Measurements from ENCODE around the gene NAT8. TPM values are rescaled to one million over a fixed set of nuclear protein-coding genes. Genes with fewer than 3 reads are reported as not detected.
"Not testable (repeated sequence)": the region's sequence is repeated elsewhere in the genome, so short reads cannot be mapped to it uniquely, and the experiment has no call there.

NAT8 gene
- total RNA-seq, 3 donors from 2014 or later (not counting 1 experiment from before 2014, with no cell fraction given): not detected

- Mint-ChIP-seq H3K27me3 (ENCODE audit: low read depth in 2 of 2) (no peaks in the 10 kb centered on the region), H3K27ac (no peak overlapping the region), H3K4me3 (no peak overlapping the region), H3K36me3 (no peaks in the 10 kb centered on the region), H3K4me1 (no peaks in the 10 kb centered on the region), H3K9me3 (no peaks in the 10 kb centered on the region)
- intact Hi-C loops (cut with micrococcal nuclease): no loop called here
- no peaks in the 10 kb centered on the region for H3K4me1 ChIP-seq (ENCODE audit: control insufficient read depth, insufficient read depth, low read length)
- H3K27me3 ChIP-seq (ENCODE audit: control insufficient read depth, insufficient read depth, low read length): no peaks in the 10 kb centered on the region
- 92% methylated on average over 1 of the region's 3 CpGs for WGBS (ENCODE audit: insufficient coverage)
- no peak for DNase-seq
- peaks cover 4% of the 10 kb centered on the region for H3K36me3 ChIP-seq (ENCODE audit: control insufficient read depth, insufficient read depth, low read length)
- H3K27ac ChIP-seq (ENCODE audit: low read length): no peak overlapping the region
- ATAC-seq: no peak
- TF ChIP-seq, protein P1, sequence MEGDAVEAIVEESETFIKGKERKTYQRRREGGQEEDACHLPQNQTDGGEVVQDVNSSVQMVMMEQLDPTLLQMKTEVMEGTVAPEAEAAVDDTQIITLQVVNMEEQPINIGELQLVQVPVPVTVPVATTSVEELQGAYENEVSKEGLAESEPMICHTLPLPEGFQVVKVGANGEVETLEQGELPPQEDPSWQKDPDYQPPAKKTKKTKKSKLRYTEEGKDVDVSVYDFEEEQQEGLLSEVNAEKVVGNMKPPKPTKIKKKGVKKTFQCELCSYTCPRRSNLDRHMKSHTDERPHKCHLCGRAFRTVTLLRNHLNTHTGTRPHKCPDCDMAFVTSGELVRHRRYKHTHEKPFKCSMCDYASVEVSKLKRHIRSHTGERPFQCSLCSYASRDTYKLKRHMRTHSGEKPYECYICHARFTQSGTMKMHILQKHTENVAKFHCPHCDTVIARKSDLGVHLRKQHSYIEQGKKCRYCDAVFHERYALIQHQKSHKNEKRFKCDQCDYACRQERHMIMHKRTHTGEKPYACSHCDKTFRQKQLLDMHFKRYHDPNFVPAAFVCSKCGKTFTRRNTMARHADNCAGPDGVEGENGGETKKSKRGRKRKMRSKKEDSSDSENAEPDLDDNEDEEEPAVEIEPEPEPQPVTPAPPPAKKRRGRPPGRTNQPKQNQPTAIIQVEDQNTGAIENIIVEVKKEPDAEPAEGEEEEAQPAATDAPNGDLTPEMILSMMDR (IDR thresholded peaks at IDR 0.05): no peak
- H3K4me3 ChIP-seq (ENCODE audit: low read length): no peak overlapping the region
- H3K9me3 ChIP-seq (ENCODE audit: control insufficient read depth, insufficient read depth, low read length): no peaks in the 10 kb centered on the region
Observed at GRCh38 chr2:73610111-73610510, 32.1 kb downstream of the NAT8 start.

DNA sequence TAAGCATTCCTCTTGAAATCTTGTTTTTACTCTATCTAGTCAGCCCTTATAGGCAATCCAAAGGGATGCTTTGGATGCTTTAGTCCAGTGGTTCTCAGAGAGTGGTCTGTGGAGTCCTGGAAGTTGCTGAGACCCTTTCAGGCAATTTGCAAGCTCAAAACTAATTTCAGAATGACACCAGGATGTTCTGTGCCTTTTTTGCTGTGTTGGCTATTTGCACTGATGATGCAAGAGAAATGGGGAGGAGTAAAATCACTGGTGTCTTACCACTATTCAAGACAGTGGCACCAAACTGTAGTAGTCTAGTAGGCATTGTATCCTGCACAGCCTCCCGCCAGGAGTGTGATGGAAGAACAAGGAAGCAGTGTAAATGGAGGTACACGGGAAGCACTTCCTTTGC is 37.6 kb downstream of the NAT8 start:
- H3K4me1 ChIP-seq (ENCODE audit: control insufficient read depth, insufficient read depth, low read length); ATAC-seq; DNase-seq; H3K27me3 Mint-ChIP-seq (ENCODE audit: low read depth in 2 of 2); H3K9me3 ChIP-seq (ENCODE audit: control insufficient read depth, insufficient read depth, low read length); H3K36me3 Mint-ChIP-seq; H3K27ac ChIP-seq (ENCODE audit: low read length); H3K27me3 ChIP-seq (ENCODE audit: control insufficient read depth, insufficient read depth, low read length); H3K27ac Mint-ChIP-seq; intact Hi-C loops (cut with micrococcal nuclease); H3K4me3 Mint-ChIP-seq; H3K4me1 Mint-ChIP-seq; H3K9me3 Mint-ChIP-seq; H3K4me3 ChIP-seq (ENCODE audit: low read length): not testable (repeated sequence)
- peaks cover 17% of the 10 kb centered on the region for H3K36me3 ChIP-seq (ENCODE audit: control insufficient read depth, insufficient read depth, low read length)
- 98% methylated on average over 2 of the region's 2 CpGs for WGBS (ENCODE audit: insufficient coverage)

DNA sequence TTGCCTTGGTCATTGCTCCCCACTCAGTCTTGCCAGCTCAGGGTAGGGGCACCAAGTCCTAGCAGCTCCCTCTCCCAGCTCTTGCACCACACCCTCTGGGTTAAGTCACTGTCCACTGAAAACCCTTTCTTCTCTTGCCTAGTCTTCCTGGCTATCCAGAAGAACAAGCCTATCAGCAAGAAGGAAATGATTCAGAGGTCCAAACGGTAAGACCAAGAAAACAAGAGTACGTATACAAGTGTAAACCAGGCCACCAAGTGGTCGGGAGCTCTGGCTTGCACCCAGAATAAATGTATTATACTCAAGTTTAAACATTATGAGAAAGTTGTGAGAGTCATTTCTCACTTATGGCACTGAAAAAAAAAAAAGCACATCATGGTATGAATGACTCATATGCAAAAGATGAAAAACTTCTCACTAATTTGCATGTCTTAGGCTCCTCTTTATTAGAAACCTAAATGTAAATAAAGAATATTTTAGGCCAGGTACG is 39.1 kb downstream of the NAT8 start:
- H3K27me3 ChIP-seq (ENCODE audit: control insufficient read depth, insufficient read depth, low read length); H3K27ac Mint-ChIP-seq; DNase-seq; H3K4me3 ChIP-seq (ENCODE audit: low read length); H3K36me3 Mint-ChIP-seq; intact Hi-C loops (cut with micrococcal nuclease); H3K27ac ChIP-seq (ENCODE audit: low read length); H3K9me3 ChIP-seq (ENCODE audit: control insufficient read depth, insufficient read depth, low read length); H3K27me3 Mint-ChIP-seq (ENCODE audit: low read depth in 2 of 2); H3K4me1 ChIP-seq (ENCODE audit: control insufficient read depth, insufficient read depth, low read length); H3K9me3 Mint-ChIP-seq; ATAC-seq; H3K4me3 Mint-ChIP-seq; H3K4me1 Mint-ChIP-seq: not testable (repeated sequence)
- peaks cover 14% of the 10 kb centered on the region for H3K36me3 ChIP-seq (ENCODE audit: control insufficient read depth, insufficient read depth, low read length)
- WGBS (ENCODE audit: insufficient coverage): 79% methylated on average over 4 of the region's 4 CpGs

- intact Hi-C loops (cut with micrococcal nuclease): no loop called here
- Histone ChIP-seq H3K27me3 (ENCODE audit: control insufficient read depth, insufficient read depth, low read length) (no peaks in the 10 kb centered on the region), H3K27ac (ENCODE audit: low read length) (no peak overlapping the region), H3K4me3 (ENCODE audit: low read length) (no peak overlapping the region), H3K4me1 (ENCODE audit: control insufficient read depth, insufficient read depth, low read length) (no peaks in the 10 kb centered on the region), H3K36me3 (ENCODE audit: control insufficient read depth, insufficient read depth, low read length) (peaks cover 14% of the 10 kb centered on the region), H3K9me3 (ENCODE audit: control insufficient read depth, insufficient read depth, low read length) (no peaks in the 10 kb centered on the region)
- Mint-ChIP-seq H3K9me3 (no peaks in the 10 kb centered on the region), H3K4me1 (no peaks in the 10 kb centered on the region), H3K27me3 (ENCODE audit: low read depth in 2 of 2) (no peaks in the 10 kb centered on the region), H3K36me3 (no peaks in the 10 kb centered on the region), H3K4me3 (no peak overlapping the region), H3K27ac (no peak overlapping the region)
- WGBS (ENCODE audit: insufficient coverage): 95% methylated on average over 5 of the region's 5 CpGs
- no peak for DNase-seq
- no peak for ATAC-seq
- TF ChIP-seq, protein P1 (IDR thresholded peaks at IDR 0.05): no peak
Observed at GRCh38 chr2:73601780-73602179, 40.4 kb downstream of the NAT8 start.
